ENCODE measurements around the gene CHSY1. TPM values are rescaled to one million over a fixed set of nuclear protein-coding genes. Genes with fewer than 3 reads are reported as not detected.

Gene CHSY1
- total RNA-seq, 1 experiment from 2014 or later, result 29.8 TPM

DNA sequence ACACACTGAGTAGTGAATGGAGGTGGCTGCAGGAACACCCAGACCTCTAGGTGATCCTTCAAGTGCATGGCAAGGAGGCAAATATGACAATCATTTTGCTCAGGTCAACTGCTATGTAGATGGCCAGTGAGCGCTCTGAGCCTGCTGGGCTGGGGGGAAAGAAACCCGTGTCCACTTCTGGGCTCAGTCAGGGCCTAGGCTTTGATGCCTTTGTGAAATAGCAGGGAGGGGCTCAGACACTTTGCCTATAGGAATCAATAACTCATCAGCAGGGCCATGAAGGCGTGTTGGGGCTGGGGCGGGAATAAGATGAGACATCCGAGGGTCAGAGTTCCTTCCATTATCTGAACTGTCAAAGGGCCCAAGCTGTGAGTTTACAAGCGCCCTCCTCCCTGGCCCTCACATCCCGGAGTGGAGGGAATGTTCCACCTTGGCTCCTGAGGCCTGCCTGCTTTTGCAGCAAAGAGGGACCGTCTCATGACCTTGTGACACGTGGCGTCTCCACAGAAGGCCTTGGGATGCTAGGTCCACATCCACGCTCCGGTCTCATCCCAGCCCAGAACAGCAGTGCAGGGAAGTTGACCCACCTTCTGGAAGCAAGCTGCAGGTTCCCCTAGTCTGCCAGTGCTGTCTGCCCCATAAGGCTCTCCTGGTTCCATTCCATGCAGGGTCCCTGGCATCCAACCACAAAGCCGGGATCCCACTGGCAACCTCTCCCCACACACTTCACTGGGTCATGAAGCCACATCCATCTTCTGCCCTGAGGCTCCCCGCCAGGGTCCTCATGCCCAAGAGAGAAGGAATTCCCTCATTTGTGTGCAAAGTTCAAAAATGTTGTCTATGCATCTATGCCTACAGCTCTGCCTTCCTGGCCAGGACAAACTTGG lies 78.4 kb downstream of the CHSY1 start:
- Mint-ChIP-seq H3K27me3 (ENCODE audit: insufficient read depth, unreplicated experiment) (no peaks in the 10 kb centered on the region), H3K4me3 (ENCODE audit: unreplicated experiment) (no peak overlapping the region), H3K4me1 (ENCODE audit: insufficient read depth, unreplicated experiment) (peaks cover 14% of the 10 kb centered on the region), H3K36me3 (ENCODE audit: insufficient read depth, unreplicated experiment) (peaks cover 25% of the 10 kb centered on the region), H3K27ac (ENCODE audit: low read depth, unreplicated experiment) (no peak overlapping the region), H3K9me3 (ENCODE audit: unreplicated experiment) (no peaks in the 10 kb centered on the region)
- no TSS peak for BruUV-seq (replicated peaks)
- POLR2A ChIA-PET, result no interaction called here
- no peak for DNase-seq (ENCODE audit: unreplicated experiment)
- CTCF ChIA-PET, result no interaction called here
- intact Hi-C loops (cut with micrococcal nuclease), result no loop called here
- TF ChIP-seq, protein P1, sequence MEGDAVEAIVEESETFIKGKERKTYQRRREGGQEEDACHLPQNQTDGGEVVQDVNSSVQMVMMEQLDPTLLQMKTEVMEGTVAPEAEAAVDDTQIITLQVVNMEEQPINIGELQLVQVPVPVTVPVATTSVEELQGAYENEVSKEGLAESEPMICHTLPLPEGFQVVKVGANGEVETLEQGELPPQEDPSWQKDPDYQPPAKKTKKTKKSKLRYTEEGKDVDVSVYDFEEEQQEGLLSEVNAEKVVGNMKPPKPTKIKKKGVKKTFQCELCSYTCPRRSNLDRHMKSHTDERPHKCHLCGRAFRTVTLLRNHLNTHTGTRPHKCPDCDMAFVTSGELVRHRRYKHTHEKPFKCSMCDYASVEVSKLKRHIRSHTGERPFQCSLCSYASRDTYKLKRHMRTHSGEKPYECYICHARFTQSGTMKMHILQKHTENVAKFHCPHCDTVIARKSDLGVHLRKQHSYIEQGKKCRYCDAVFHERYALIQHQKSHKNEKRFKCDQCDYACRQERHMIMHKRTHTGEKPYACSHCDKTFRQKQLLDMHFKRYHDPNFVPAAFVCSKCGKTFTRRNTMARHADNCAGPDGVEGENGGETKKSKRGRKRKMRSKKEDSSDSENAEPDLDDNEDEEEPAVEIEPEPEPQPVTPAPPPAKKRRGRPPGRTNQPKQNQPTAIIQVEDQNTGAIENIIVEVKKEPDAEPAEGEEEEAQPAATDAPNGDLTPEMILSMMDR (IDR thresholded peaks at IDR 0.05; ENCODE audit: unreplicated experiment), result no peak

DNA sequence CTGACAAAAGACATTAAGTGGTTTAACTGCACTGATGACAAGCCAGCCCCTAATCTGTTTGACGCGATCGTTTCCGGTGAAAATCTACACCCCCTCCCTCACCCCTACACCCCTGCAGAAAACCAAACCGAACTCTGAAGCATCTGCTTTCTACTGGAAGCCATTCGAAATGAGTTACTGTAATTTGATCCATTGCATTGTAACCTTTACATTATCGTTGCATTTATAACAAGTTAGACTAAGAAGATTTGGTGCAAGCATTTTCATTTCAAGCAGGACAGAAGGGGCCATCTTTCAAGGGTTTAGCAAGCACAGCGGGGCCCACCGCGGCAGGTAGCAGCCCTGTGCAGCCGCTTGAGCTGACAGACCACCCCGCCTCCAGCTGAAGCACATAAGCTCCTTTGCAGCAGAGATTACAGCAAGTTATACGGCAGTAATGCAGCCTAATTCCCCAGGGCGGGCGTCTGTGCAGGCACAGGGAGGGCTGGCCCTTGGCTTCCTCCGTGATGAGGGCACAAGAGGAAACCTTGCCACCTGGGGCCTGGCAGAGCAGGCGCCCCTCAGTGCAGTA lies 79.3 kb downstream of the CHSY1 start:
- intact Hi-C loops (cut with micrococcal nuclease), result no loop called here
- H3K36me3 Mint-ChIP-seq (ENCODE audit: insufficient read depth, unreplicated experiment), result peaks cover 17% of the 10 kb centered on the region
- no peaks in the 10 kb centered on the region for H3K27me3 Mint-ChIP-seq (ENCODE audit: insufficient read depth, unreplicated experiment)
- H3K27ac Mint-ChIP-seq (ENCODE audit: low read depth, unreplicated experiment), result no peak overlapping the region
- ChIA-PET POLR2A (interaction anchor here (0.6 to 1.1 kb wide), 2 partner anchors 20 to 40 kb away, joined by 3 to 5 read pairs; no protein-coding TSS in a partner anchor), CTCF (interaction anchor here (0.7 kb wide), 1 partner anchor 54 kb away, joined by 3 read pairs; no protein-coding TSS in a partner anchor)
- BruUV-seq (replicated peaks), result no TSS peak
- H3K9me3 Mint-ChIP-seq (ENCODE audit: unreplicated experiment), result no peaks in the 10 kb centered on the region
- no peak overlapping the region for H3K4me3 Mint-ChIP-seq (ENCODE audit: unreplicated experiment)
- TF ChIP-seq, protein P1 (IDR thresholded peaks at IDR 0.05; ENCODE audit: unreplicated experiment), result no peak
- DNase-seq (ENCODE audit: unreplicated experiment), result no peak
- peaks cover 22% of the 10 kb centered on the region for H3K4me1 Mint-ChIP-seq (ENCODE audit: insufficient read depth, unreplicated experiment)

DNA sequence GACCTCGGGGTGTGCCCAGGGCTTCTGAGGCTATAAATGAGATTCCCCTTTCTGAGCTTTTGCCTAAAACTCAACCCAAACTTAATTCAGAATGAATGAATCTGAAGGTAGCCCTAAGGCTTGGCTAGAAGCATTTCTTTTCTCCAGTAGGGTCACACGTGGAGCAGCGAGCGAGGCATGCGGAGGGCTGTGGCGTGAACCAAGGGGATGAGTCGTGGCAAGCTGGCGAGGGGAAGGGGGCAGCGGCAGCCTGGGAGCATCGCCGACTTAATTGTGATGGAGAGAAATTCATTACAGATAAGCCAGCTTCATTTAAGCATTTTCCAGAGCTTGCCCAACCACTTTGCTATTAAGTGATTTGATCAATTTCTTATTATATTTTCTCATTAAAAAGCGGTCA lies 79.9 kb downstream of the CHSY1 start:
- ChIA-PET CTCF (interaction anchor here (0.7 kb wide), 1 partner anchor 55 kb away, joined by 3 read pairs; no protein-coding TSS in a partner anchor), POLR2A (interaction anchor here (1.1 kb wide), 1 partner anchor 20 kb away, joined by 3 read pairs; no protein-coding TSS in a partner anchor)
- Mint-ChIP-seq H3K4me1 (ENCODE audit: insufficient read depth, unreplicated experiment) (peaks cover 22% of the 10 kb centered on the region), H3K4me3 (ENCODE audit: unreplicated experiment) (no peak overlapping the region), H3K9me3 (ENCODE audit: unreplicated experiment) (no peaks in the 10 kb centered on the region), H3K27ac (ENCODE audit: low read depth, unreplicated experiment) (no peak overlapping the region), H3K27me3 (ENCODE audit: insufficient read depth, unreplicated experiment) (no peaks in the 10 kb centered on the region), H3K36me3 (ENCODE audit: insufficient read depth, unreplicated experiment) (peaks cover 16% of the 10 kb centered on the region)
- BruUV-seq (replicated peaks), result no TSS peak
- DNase-seq (ENCODE audit: unreplicated experiment), result no peak
- TF ChIP-seq, protein P1 (IDR thresholded peaks at IDR 0.05; ENCODE audit: unreplicated experiment), result no peak
- intact Hi-C loops (cut with micrococcal nuclease), result no loop called here
